Panc1 (cell line): ENCODE results near the gene ATP13A2. TPM values are rescaled to one million over a fixed set of nuclear protein-coding genes. Genes with fewer than 3 reads are reported as not detected.

Source experiments
- ATAC-seq: fragments of 200-7000 bp; cut with Tn5 transposase; 2 replicates; pipeline ENCODE4 v1.9.1; 2020; ENCODE audit warnings: mild to moderate bottlenecking, moderate library complexity
- BruUV-seq: library from RNA; stranded (reverse); fragments of 400-500 nt; replicated peaks from 2 replicates; lab custom pipeline; 2021; lab: Mats Ljungman, UMichigan
- CTCF ChIA-PET: fragments of 300-600 bp; sonication (Branson Sonifier 250); formaldehyde crosslinking; loops from one replicate; lab custom pipeline; 2022; ENCODE audit warnings: antibody characterized with exemption; lab: Charles Lee
- POLR2A ChIA-PET: fragments of 300-600 bp; sonication (Branson Sonifier 250); formaldehyde crosslinking; loops from one replicate; lab custom pipeline; 2022; ENCODE audit warnings: antibody characterized with exemption; lab: Charles Lee
- DNase-seq: peaks from one replicate; pipeline ENCODE4 v3.0.0-alpha.2; 2010; ENCODE audit warnings: low read depth, low spot score
- H3K27ac ChIP-seq: 2 replicates; pipeline ENCODE4 v1.5.1; 2011; ENCODE audit warnings: mild to moderate bottlenecking, low read length, inconsistent platforms
- H3K27me3 ChIP-seq: fragments of 200-500 bp; sonication (Bioruptor generic); 2 replicates; pipeline ENCODE4 v1.6.0; 2014; ENCODE audit warnings: low read length, inconsistent platforms; ENCODE audit not compliant: control insufficient read depth, insufficient read depth
- H3K36me3 ChIP-seq: fragments of 200-500 bp; sonication (Bioruptor generic); 2 replicates; pipeline ENCODE4 v1.5.1; 2014; ENCODE audit warnings: inconsistent platforms, mild to moderate bottlenecking, low read length, moderate library complexity; ENCODE audit not compliant: control insufficient read depth, insufficient read depth
- H3K4me1 ChIP-seq: 2 replicates; pipeline ENCODE4 v1.5.1; 2011; ENCODE audit warnings: inconsistent platforms, mild to moderate bottlenecking, low read length, moderate library complexity; ENCODE audit not compliant: control insufficient read depth, insufficient read depth
- H3K4me3 ChIP-seq, 2 experiments: 2 replicates each; pipeline ENCODE4 v1.5.1; 2011 to 2012; ENCODE audit warnings: low read depth in 2 of 2, low read length in 2 of 2, mild to moderate bottlenecking in 2 of 2, inconsistent platforms in 1 of 2, moderate library complexity in 1 of 2
- H3K9me3 ChIP-seq: fragments of 200-500 bp; sonication (Bioruptor generic); 2 replicates; pipeline ENCODE4 v1.5.1; 2014; ENCODE audit warnings: low read depth, mild to moderate bottlenecking, inconsistent platforms, low read length, moderate library complexity; ENCODE audit not compliant: control insufficient read depth, insufficient read depth
- POLR2AphosphoS5 ChIP-seq: IDR thresholded peaks from 2 replicates; pipeline ENCODE4 v1.6.1; 2012; ENCODE audit warnings: mild to moderate bottlenecking, low read depth, low read length, moderate library complexity
- SIN3A ChIP-seq: IDR thresholded peaks from 2 replicates; pipeline ENCODE4 v1.6.1; 2012; ENCODE audit warnings: low read depth, mild to moderate bottlenecking, low read length, moderate library complexity, borderline replicate concordance; ENCODE audit not compliant: insufficient read depth
- TCF7L2 ChIP-seq: IDR thresholded peaks from 2 replicates; pipeline ENCODE4 v1.6.1; 2011; ENCODE audit warnings: mild to moderate bottlenecking, low read depth, low read length, inconsistent platforms
- in situ Hi-C: cut with HindIII; loops from 2 replicates; pipeline ENCODE4 v1.10.0; 2016; ENCODE audit warnings: low sequenced_read_pairs, low pct_unique_long_range_greater_than_20kb
- intact Hi-C: fragments of 100-400 bp; cut with micrococcal nuclease; formaldehyde crosslinking; loops from one replicate; pipeline ENCODE4 v1.10.0; 2022; ENCODE audit not compliant: unreplicated experiment
- total RNA-seq: library from RNA; stranded (reverse); gene quantifications from one replicate; pipeline ENCODE4 v1.2.1, GENCODE V29; 2021; ENCODE audit not compliant: unreplicated experiment
- TF ChIP-seq, protein P1 (sequence below): fragments of 450-650 bp; IDR thresholded peaks from 2 replicates; pipeline ENCODE4 v1.5.1; 2017; ENCODE audit warnings: mild to moderate bottlenecking
- TF ChIP-seq, protein P2 (sequence below), 2 experiments: IDR thresholded peaks; 2 replicates each; pipeline ENCODE4 v1.6.1; 2011 to 2012; ENCODE audit warnings: low read depth in 2 of 2, control low read depth in 1 of 2, low read length in 1 of 2, mild to moderate bottlenecking in 1 of 2, moderate library complexity in 1 of 2; ENCODE audit not compliant: insufficient read depth in 1 of 2

The ATP13A2 gene
- total RNA-seq, 1 experiment from 2014 or later = 49.9 TPM

DNA sequence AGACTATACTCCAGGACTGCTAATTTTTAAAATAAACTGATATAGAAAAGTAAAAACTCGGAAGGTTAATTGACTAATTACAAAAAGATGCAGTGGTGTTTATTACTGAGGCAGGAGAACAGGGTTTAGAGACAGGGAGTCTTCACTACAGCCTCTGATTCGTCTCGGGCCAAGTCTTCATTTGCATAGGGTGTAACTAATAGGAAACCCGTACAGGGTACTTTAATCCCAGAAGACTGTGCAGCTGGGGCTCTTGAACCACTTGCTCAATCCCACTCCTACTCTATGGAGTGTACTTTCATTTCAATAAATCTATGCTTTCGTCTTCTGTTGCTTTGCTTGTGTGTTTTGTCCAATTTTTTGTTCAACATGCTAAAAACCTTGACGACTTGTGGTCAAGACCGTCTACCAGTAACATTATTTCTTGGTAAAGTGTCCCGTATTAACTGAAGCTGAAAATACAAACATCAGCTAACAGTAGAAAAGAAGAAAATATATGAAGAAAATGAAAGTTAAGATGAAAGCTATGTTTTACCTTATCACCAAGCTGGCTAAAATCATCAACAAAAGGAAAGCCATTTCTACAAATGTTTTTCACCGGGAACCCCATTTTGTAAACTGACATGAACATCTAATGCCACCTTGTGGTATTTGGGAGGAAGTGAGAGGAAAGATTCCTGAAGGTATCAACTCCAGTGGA, 34.1 kb upstream of the ATP13A2 start:
- DNase-seq = no peak
- intact Hi-C loops = loop anchor here (5.0 kb wide), 1 partner anchor 93 kb away; no protein-coding TSS in a partner anchor
- in situ Hi-C loops = no loop called here
- TF ChIP-seq SIN3A = no peak
- TF ChIP-seq, protein P1, sequence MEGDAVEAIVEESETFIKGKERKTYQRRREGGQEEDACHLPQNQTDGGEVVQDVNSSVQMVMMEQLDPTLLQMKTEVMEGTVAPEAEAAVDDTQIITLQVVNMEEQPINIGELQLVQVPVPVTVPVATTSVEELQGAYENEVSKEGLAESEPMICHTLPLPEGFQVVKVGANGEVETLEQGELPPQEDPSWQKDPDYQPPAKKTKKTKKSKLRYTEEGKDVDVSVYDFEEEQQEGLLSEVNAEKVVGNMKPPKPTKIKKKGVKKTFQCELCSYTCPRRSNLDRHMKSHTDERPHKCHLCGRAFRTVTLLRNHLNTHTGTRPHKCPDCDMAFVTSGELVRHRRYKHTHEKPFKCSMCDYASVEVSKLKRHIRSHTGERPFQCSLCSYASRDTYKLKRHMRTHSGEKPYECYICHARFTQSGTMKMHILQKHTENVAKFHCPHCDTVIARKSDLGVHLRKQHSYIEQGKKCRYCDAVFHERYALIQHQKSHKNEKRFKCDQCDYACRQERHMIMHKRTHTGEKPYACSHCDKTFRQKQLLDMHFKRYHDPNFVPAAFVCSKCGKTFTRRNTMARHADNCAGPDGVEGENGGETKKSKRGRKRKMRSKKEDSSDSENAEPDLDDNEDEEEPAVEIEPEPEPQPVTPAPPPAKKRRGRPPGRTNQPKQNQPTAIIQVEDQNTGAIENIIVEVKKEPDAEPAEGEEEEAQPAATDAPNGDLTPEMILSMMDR = peak; percentile 76; the same call in 1 of the 2 replicates
- no peak overlapping the region for H3K27ac ChIP-seq
- H3K9me3 ChIP-seq = no peaks in the 10 kb centered on the region
- ChIA-PET CTCF (no interaction called here), POLR2A (interaction anchor here (0.5 kb wide), 1 partner anchor 94 kb away, joined by 3 read pairs; no protein-coding TSS in a partner anchor)
- ATAC-seq = 0 out of 2 replicates have a peak, but pooled peaks have one; percentile 46
- peaks cover 19% of the 10 kb centered on the region for H3K36me3 ChIP-seq
- no peak overlapping the region for H3K4me3 ChIP-seq
- no peaks in the 10 kb centered on the region for H3K27me3 ChIP-seq
- BruUV-seq = no TSS peak
- 0 out of 2 replicates have a peak, but pooled peaks cover 5% of the 10 kb centered on the region for H3K4me1 ChIP-seq

DNA sequence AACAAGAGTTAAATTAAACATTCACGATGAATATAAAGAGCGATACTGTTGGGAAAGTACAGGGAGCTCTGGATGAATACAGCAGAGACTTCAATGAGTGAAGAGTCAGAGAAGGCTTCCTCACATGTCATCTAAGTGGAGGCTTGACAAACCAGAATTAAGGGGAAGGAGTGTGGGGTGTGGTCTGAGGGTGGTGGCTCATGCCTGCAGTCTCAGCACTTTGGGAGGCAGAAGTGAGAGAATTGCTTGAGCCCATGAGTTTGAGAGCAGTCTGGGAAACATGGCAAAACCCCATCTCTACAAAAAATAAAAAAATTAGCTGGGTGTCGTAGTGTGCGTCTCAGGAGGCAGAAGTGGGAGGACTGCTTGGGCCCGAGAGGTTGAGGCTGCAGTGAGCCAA, 33.4 kb upstream of the ATP13A2 start:
- Histone ChIP-seq H3K27me3 (no peaks in the 10 kb centered on the region), H3K4me3 (no peak overlapping the region), H3K27ac (no peak overlapping the region), H3K36me3 (peaks cover 14% of the 10 kb centered on the region), H3K9me3 (no peaks in the 10 kb centered on the region), H3K4me1 (0 out of 2 replicates have a peak, but pooled peaks cover 5% of the 10 kb centered on the region)
- DNase-seq = no peak
- ChIA-PET CTCF (interaction anchor here (0.5 kb wide), 1 partner anchor 338 kb away, joined by 3 read pairs; no protein-coding TSS in a partner anchor), POLR2A (no interaction called here)
- no TSS peak for BruUV-seq
- in situ Hi-C loops (no loop called here), intact Hi-C loops (loop anchor here (5.0 kb wide), 1 partner anchor 93 kb away; no protein-coding TSS in a partner anchor)
- TF ChIP-seq, protein P1 = no peak
- TF ChIP-seq POLR2AphosphoS5 (no peak), TCF7L2 (no peak), SIN3A (no peak)
- TF ChIP-seq, protein P2, sequence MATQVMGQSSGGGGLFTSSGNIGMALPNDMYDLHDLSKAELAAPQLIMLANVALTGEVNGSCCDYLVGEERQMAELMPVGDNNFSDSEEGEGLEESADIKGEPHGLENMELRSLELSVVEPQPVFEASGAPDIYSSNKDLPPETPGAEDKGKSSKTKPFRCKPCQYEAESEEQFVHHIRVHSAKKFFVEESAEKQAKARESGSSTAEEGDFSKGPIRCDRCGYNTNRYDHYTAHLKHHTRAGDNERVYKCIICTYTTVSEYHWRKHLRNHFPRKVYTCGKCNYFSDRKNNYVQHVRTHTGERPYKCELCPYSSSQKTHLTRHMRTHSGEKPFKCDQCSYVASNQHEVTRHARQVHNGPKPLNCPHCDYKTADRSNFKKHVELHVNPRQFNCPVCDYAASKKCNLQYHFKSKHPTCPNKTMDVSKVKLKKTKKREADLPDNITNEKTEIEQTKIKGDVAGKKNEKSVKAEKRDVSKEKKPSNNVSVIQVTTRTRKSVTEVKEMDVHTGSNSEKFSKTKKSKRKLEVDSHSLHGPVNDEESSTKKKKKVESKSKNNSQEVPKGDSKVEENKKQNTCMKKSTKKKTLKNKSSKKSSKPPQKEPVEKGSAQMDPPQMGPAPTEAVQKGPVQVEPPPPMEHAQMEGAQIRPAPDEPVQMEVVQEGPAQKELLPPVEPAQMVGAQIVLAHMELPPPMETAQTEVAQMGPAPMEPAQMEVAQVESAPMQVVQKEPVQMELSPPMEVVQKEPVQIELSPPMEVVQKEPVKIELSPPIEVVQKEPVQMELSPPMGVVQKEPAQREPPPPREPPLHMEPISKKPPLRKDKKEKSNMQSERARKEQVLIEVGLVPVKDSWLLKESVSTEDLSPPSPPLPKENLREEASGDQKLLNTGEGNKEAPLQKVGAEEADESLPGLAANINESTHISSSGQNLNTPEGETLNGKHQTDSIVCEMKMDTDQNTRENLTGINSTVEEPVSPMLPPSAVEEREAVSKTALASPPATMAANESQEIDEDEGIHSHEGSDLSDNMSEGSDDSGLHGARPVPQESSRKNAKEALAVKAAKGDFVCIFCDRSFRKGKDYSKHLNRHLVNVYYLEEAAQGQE (IDR thresholded peaks at IDR 0.05; ENCODE audit: insufficient read depth in 1 of 2, low read depth in 2 of 2, low read length in 1 of 2) = no peak
- no peak for ATAC-seq
